H54 (cell line): ENCODE measurements around the gene MUL1.

Experiments used
- DNase-seq: peaks from one replicate; pipeline ENCODE4 v3.0.0; 2011; ENCODE audit warnings: low spot score, mixed read lengths; ENCODE audit not compliant: insufficient read length
- FAIRE-seq: peaks from 3 replicates; lab custom pipeline; 2011; peaks lifted over from hg19 to GRCh38; lab: Jason Lieb, UNC
- POLR2A ChIP-seq: IDR thresholded peaks from 2 replicates; pipeline ENCODE4 v1.6.1; 2011; ENCODE audit warnings: low read depth, mild to moderate bottlenecking, low read length

Gene MUL1, protein sequence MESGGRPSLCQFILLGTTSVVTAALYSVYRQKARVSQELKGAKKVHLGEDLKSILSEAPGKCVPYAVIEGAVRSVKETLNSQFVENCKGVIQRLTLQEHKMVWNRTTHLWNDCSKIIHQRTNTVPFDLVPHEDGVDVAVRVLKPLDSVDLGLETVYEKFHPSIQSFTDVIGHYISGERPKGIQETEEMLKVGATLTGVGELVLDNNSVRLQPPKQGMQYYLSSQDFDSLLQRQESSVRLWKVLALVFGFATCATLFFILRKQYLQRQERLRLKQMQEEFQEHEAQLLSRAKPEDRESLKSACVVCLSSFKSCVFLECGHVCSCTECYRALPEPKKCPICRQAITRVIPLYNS

DNA sequence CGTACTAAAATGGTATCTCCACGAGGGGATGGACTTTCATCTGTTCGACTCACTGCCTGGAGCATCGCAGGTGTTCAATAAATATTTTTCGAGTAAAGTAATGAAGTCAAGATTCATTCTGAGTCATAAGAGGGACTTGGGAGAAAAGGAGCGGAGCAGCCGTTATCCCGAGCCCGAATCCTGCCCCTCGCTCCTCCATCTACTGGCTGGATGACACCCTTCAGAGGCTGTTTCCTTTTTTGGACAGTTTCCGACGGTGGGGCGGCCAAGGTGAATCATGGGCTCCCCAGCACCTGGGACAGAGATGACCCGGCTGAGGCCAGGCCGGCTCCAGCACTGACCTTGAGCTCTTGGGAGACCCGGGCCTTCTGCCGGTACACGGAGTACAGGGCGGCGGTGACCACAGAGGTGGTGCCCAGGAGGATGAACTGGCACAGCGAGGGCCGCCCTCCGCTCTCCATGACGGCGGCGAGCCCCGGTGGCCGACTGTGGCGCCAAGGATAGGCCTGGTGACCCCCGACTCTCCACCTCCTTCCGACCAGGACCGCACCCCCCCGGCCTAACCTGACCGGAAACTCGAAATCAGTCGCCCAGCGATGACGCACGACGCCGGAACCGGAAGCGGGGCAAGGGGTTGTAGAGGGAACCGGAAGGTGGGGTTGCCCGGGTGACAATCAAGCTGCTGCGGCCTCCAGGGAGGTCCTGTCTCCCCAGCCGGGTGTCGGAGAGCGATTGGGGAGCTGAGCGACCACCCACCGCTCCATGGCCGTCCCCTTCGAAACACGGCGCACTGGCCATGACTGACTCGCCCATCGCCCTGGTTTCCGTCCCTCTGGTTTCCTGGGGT, at the start of gene MUL1:
TSS of gene MUL1 (minus strand) at position 588 of the 847 bp plus-strand sequence. CDS start at position 461, 127 bp downstream.
- peak; percentile 89 for FAIRE-seq

DNA sequence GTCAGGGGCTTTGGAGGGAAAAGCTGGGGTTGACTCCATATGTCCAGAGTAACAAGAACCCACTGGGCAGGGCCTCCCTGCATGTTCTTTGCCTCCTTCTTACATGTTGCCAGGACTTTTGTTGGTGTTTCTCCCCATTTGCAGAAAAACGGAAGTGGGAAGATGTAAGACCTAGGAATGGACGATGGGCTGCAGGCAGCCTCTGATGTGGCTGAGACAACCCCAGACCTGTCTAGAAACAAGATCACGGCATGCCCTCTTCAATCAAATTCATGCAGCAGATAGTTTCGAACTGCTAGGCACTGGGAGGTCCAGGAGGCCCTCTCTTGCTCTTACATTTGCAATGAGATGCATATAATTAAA, 47.8 kb upstream of the MUL1 start:
- no peak for TF ChIP-seq POLR2A
- no peak for FAIRE-seq
- no peak for DNase-seq

More for the DNA sequence above, at the start of gene MUL1:
- peak; percentile 74 for DNase-seq
- TF ChIP-seq POLR2A, result peak; percentile 12; the same call in 1 of the 2 replicates

DNA sequence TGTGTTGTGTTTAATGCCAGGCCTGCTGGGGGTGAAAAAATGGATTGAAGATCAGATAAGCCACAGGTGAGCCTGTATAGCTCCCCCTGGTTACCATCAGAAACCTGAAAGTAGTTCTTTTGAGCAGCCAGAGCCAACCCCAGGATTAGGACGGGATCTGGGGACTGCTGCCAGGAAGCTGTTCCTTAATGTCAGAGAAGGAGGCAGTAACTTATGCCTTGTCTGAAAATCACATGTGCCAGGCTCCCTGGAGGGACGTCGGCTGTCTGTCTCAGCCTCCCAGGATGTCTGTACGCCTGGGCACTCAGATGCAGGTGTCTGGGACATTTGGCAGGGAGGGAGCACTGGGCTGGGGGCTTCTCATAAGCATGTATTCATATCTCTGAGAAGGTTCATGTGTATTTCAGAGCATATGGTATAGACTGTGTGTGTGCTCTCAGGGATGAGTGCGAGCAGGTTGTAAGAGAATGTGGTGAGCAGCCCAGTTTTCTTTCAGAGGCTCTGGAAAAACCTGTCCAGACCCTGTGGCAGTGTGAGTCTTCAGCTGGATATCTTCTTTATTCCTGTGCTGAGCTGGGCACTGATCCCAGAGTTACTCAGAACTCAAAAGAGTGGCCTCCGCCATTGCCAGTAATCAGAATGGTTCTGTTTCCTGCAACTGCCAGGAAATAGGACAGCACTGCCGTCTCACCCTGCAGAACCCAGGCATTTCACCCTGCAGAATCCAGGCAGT, 47.2 kb upstream of the MUL1 start:
- TF ChIP-seq POLR2A, result no peak
- DNase-seq (no peak), FAIRE-seq (no peak)

DNA sequence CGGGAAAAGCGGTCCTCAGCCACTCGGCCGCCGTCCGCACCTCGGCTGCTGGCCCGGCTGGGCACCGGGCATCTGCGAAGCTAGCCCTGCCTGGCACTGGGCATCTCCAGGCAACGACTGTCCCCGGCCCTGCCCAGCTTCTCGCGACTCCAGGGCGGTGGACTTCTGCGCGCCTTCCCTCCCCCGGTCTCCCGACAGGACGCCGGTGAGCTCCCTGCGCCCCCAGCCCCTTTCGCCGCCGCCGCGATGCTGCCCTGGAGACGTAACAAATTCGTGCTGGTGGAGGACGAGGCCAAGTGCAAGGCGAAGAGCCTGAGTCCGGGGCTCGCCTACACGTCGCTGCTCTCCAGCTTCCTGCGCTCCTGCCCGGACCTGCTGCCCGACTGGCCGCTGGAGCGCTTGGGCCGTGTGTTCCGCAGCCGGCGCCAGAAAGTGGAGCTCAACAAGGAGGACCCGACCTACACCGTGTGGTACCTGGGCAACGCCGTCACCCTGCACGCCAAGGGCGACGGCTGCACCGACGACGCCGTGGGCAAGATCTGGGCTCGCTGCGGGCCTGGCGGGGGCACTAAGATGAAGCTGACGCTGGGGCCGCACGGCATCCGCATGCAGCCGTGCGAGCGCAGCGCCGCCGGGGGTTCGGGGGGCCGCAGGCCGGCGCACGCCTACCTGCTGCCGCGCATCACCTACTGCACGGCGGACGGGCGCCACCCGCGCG, 44.9 kb upstream of the MUL1 start:
- DNase-seq, result no peak
- no peak for FAIRE-seq
- no peak for TF ChIP-seq POLR2A

DNA sequence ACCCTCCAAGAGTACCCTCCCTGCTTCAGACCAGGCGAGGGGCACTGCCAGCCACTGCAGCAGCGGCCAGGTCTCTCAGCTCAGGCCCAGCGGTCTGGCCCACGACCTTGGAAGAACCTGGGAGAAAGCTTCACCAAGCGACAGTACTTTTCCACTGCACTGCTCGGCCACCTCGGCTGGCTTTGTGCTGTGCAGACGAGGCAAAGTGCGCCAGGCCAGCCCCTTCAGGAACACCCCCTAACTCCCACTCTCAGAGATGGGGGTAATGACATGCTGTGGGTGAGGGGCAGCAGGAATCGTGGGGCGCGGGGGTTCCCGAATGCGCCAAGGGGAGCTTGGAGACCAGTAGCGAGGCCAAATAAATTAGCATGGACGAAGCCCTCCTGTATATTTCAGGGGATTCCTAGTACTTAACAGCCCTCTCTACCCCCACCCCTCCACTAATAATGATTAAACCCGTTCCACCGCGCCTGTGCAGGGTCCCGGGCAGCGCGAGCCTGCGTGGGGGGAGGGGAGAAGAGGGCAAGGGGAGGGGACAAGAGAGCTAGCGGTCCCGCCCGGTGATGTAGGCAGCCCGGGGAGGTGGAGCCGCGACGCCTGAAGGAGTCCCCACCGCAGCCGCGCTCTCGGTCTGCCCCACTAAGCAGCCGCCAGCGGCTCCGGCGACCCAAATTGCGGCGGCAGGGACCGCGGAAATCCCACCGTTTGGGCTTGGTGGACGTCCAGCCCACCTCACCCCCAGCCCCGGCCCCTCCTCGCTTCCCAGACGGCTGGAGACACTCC, 44.2 kb upstream of the MUL1 start, which contains the start of gene FAM43B:
TSS of gene FAM43B (plus strand) at position 629 of the 783 bp plus-strand sequence. CDS start 401 bp downstream, outside the sequence.
- DNase-seq, result no peak
- TF ChIP-seq POLR2A, result no peak
- no peak for FAIRE-seq

DNA sequence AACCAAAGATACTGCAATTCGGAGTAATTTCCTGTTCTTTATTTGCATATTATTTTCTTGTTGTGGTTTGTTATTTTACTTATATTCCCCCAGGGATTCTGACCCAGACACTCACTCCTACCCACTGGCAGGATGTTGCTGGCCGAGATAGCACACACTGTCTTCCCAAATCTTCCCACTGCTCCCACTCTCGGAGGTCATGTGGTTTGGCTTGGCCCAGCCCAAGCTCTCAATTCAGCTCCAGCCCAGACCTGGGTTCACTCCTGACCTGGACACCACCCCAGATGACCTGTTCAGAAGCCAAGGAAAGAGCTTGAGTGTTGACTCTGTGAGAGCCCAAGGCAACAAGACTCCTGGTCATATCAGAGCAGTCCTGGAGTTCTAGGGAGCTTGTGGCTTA, 43.2 kb upstream of the MUL1 start:
- no peak for TF ChIP-seq POLR2A
- DNase-seq (no peak), FAIRE-seq (no peak)

DNA sequence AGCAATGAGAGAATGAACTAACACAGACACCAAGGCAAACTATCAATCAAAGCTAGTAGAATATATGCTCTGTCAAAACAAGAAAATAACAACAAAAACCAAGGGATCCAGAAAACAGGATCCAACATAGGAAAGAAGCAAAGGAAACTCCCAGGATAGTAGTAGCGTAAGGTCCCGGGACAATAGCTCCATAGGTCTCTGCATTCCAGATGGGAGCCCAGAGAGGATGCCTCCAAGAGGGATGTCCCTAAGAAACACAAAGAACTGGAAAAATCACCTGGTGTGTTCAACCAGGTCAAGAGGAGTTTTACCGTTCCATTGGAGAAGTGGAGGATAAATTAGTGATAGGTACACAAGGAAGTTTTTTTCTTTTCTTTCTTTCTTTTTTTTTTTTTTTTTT, 38.7 kb upstream of the MUL1 start:
- FAIRE-seq, result no peak
- no peak for TF ChIP-seq POLR2A
- no peak for DNase-seq

DNA sequence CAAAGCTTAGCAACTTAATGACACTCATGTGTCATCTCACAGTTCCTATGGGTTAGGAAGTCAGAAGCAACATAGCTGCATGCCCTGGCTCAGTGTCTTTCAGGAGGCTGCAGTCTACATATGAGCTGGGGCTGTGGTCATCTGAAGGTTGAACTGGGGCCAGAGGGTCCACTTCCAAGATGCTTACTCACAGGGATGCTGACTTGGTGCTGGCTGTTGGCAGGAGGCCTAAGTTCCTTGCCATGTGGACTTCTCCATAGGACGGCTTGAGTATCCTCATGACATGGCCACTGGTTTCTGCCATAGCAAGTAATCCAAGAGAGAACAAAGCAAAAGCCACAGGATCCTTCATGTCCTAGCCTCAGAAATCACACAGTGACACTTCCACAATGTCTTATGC, 32.3 kb upstream of the MUL1 start:
- DNase-seq (no peak), FAIRE-seq (no peak)
- no peak for TF ChIP-seq POLR2A

DNA sequence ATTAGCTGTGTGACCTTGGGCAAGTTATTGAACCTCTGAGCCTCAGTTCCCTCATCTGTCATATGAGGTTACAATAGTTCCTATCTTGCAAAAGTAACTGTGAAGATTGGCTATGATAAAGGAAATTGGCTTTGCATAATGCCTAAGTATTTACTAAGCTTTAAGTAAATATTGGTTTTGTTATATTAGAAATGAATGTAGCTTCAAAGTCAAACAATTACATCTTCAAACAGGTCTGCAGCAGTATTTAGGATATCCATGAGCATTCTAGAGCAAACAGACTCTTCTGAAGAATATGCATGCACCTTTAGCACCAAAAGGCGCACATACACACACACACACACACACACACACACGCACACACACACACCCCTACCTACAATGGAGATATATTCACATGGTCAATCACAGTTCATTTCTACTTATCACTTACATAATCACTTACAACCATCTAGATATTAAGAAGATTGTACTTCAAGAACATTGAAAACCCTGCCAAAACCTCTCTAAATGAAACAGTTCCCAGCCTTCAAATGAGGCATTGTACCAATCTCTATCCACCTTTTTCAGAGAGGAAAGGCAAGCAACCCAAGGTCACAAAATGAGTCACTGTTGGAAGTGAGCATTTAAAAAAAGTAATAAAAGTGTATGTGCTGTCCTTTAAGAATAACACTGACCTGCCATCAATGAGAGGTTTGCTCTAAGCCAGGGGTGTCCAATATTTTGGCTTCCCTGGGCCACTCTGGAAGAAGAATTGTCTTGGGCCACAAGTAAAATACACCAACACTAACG, 31.0 kb upstream of the MUL1 start:
- FAIRE-seq (no peak), DNase-seq (no peak)
- TF ChIP-seq POLR2A, result no peak

DNA sequence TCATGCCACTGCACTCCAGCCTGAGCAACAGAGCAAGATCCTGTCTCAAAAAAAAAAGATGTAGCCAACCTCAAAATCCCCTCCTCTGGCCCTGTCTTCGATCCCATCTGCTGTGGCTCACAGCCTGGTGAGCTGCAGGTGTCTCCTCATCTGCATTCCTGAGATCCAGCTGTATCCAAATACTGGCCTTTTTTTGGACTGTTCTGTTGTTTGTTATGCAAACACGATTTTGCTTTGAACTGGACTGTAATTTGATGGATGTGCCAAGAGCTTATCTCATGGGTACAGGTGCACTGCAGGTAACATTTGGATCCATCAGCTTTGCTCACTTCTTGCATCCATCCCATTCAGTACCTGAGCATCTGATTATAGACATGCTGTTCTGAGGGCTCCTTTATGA, 30.3 kb upstream of the MUL1 start:
- FAIRE-seq, result no peak
- TF ChIP-seq POLR2A, result no peak
- no peak for DNase-seq

DNA sequence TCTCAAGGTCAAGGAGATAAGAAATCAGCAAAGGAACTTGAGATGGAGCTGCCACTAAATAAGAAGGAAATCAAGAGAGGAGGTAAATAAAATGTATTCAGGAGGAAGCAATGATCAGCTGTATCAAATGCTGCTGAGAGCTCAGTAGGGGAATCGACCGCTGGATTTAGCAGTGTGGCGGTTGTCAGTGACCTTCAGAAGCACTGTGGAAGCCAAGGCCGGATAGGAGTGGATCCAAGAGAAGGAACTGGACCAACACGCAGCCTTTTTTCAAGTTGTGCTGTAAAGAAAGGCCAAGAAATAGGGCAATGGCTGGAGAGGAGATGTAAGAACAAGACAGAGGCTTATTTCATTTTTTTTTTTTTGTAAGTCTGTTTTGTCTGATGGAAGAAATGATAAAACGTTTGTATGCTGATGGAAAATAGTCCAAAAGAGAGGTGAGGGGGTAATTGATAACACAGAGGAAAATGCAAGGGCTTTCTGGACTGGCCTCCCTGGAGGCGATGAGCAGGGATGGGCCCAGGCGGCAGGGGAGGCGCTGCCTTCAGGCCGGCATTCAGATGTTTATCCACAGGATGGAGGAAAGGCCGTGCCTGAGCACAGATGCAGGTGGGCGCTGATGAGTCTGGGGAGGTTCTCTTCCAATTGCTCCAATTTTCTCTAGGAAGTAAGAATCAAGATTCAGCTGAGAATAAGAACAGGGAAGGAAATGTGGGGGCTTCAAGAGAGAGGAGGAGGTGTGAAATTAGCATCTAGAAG, 26.9 kb upstream of the MUL1 start:
- FAIRE-seq (no peak), DNase-seq (no peak)
- no peak for TF ChIP-seq POLR2A

DNA sequence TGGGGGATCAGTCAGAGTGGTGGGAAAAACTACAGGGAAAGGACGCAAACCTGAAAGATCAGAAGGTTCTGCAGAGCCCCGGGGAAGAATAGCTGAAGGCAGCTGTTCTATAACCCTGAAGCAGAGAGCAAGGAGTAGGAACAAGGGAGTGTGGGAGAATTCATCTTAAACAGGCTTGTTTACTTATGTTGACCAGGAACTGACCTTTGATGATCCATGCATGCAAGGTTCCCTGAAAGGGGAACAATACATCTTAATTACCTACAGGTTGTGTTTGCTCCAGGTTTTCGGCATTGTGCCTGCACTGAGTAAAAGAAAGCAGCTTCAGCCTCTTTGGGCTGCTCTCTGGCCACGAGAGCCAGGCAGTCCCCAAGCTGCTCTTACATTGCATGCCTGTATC, 25.7 kb upstream of the MUL1 start:
- FAIRE-seq (no peak), DNase-seq (no peak)
- TF ChIP-seq POLR2A, result no peak
